Thoracic aorta (tissue), 2 donors: ENCODE measurements around the gene STX1B. TPM values are rescaled to one million over a fixed set of nuclear protein-coding genes. Genes with fewer than 3 reads are reported as not detected.
A peak's percentile ranks its signal among the peaks of the same experiment; 100 is the strongest.

Source experiments
- ATAC-seq: fragments of 150-250 bp; one replicate; pipeline ENCODE4 v1.8.0; 2017; ENCODE audit warnings: low read depth; ENCODE audit not compliant: insufficient number of reproducible peaks, low FRiP score
- DNase-seq: peaks from one replicate; pipeline ENCODE4 v3.0.0-alpha.2; 2020; ENCODE audit warnings: low spot score
- H3K27ac ChIP-seq, 2 donors: fragments of 200-600 bp; sonication (generic); 1 replicate in 1 of 2; 2 replicates in 1 of 2; pipeline ENCODE4 v1.5.1; 2016; ENCODE audit warnings: mild to moderate bottlenecking in 2 of 2, moderate library complexity in 2 of 2
- H3K27me3 ChIP-seq: fragments of 200-600 bp; sonication (generic); replicated peaks from 2 replicates; pipeline ENCODE4 v1.6.0; 2016; ENCODE audit warnings: mild to moderate bottlenecking; ENCODE audit not compliant: insufficient read depth
- H3K36me3 ChIP-seq: fragments of 200-600 bp; sonication (generic); one replicate; pipeline ENCODE4 v1.5.1; 2016
- H3K4me1 ChIP-seq, 2 donors: fragments of 200-600 bp; sonication (generic); 1 replicate in 1 of 2; 2 replicates in 1 of 2; pipeline versions ENCODE4 v1.5.1 to v1.6.0; 2016; ENCODE audit warnings: low read depth in 2 of 2, mild to moderate bottlenecking in 1 of 2; ENCODE audit not compliant: control insufficient read depth in 1 of 2
- H3K4me3 ChIP-seq: fragments of 200-600 bp; sonication (generic); 2 replicates; pipeline ENCODE4 v1.5.1; 2016; ENCODE audit warnings: mild to moderate bottlenecking
- H3K9me3 ChIP-seq: fragments of 200-600 bp; sonication (generic); 2 replicates; pipeline ENCODE4 v1.5.1; 2016
- CTCF ChIP-seq: fragments of 200-600 bp; sonication (generic); IDR thresholded peaks from one replicate; pipeline ENCODE4 v1.5.1; 2019; ENCODE audit warnings: antibody characterized with exemption
- total RNA-seq, 2 donors: library from RNA; depleted of rRNA; stranded (reverse); fragments of >200 nt; gene quantifications; one replicate each; pipeline versions ENCODE4 v1.1.0 to v1.2.3, GENCODE V29; 2016

Gene STX1B
- total RNA-seq, 2 donors from 2014 or later: 0.68 to 1.6 TPM

- Histone ChIP-seq H3K9me3 (no peaks in the 10 kb centered on the region), H3K36me3 (peaks cover 57% of the 10 kb centered on the region), H3K27me3 (no peaks in the 10 kb centered on the region), H3K4me3 (no peak overlapping the region), H3K27ac (no peak overlapping the region), H3K4me1 (peaks cover 4 to 21% of the 10 kb centered on the region in 2 donors)
- DNase-seq (no peak), ATAC-seq (no peak)
- no peak for TF ChIP-seq CTCF
Observed at GRCh38 chr16:30961384-30961783, 49.1 kb downstream of the STX1B start.

- Histone ChIP-seq H3K4me1 (peaks cover 4 to 26% of the 10 kb centered on the region in 2 donors), H3K27me3 (no peaks in the 10 kb centered on the region), H3K4me3 (peak overlapping the region; percentile 98), H3K9me3 (no peaks in the 10 kb centered on the region), H3K36me3 (peaks cover 36% of the 10 kb centered on the region), H3K27ac (peak overlapping the region; percentile 99 to 100)
- ATAC-seq: no peak
- no peak for DNase-seq
- no peak for TF ChIP-seq CTCF
Observed at GRCh38 chr16:30958175-30959079, 52.0 kb downstream of the STX1B start.

GRCh38 chr16:30957456-30958174 lies 52.8 kb downstream of the STX1B start, which contains the start of gene SETD1A:
TSS of gene SETD1A (plus strand) at chr16:30957754. CDS start at chr16:30958732, 978 bp downstream.
- Histone ChIP-seq H3K9me3 (no peaks in the 10 kb centered on the region), H3K27ac (peak within 1 kb of the TSS; percentile 99 to 100), H3K27me3 (no peaks in the 10 kb centered on the region), H3K36me3 (peaks cover 28% of the 10 kb centered on the region), H3K4me1 (peaks cover 4 to 34% of the 10 kb centered on the region in 2 donors), H3K4me3 (peak within 1 kb of the TSS; percentile 98)
- DNase-seq: peak; percentile 93
- TF ChIP-seq CTCF: no peak
- peak; percentile 77 for ATAC-seq

GRCh38 chr16:30956601-30957455 lies 53.6 kb downstream of the STX1B start:
- H3K27me3 ChIP-seq: no peaks in the 10 kb centered on the region
- peaks cover 20% of the 10 kb centered on the region for H3K36me3 ChIP-seq
- H3K4me1 ChIP-seq: peaks cover 9 to 41% of the 10 kb centered on the region in 2 donors
- H3K9me3 ChIP-seq: no peaks in the 10 kb centered on the region
- no peak for TF ChIP-seq CTCF
- peak overlapping the region; percentile 99 to 100 for H3K27ac ChIP-seq
- DNase-seq (peak; percentile 45), ATAC-seq (peak; percentile 57)
- peak overlapping the region; percentile 98 for H3K4me3 ChIP-seq
